SKM-1 treated with dmso at 0.1 percent for 144 hours (cell line): ENCODE data around the gene FOSL2.

Experiments used
- DNase-seq: peaks from one replicate; lab custom pipeline; 2025; ENCODE audit not compliant: unreplicated experiment; lab: John Stamatoyannopoulos, UW

The FOSL2 gene

GRCh38 chr2:28392297-28393113, at the start of gene FOSL2:
FOSL2 (plus strand) TSS chr2:28392858; CDS start chr2:28393721, 863 bp downstream.
- peak; percentile 95 for DNase-seq

- peak; percentile 89 for DNase-seq
These were observed 49.3 kb upstream of the FOSL2 start for GRCh38 chr2:28343184-28343942.

- no peak for DNase-seq
These were observed 48.5 kb upstream of the FOSL2 start for GRCh38 chr2:28343971-28344715.

- DNase-seq, result no peak
These were observed 47.8 kb upstream of the FOSL2 start for GRCh38 chr2:28344756-28345373.

GRCh38 chr2:28345619-28346018, 47.0 kb upstream of the FOSL2 start:
- no peak for DNase-seq

GRCh38 chr2:28346587-28346986, 46.1 kb upstream of the FOSL2 start:
- DNase-seq, result no peak

- DNase-seq, result no peak
These were observed 45.5 kb upstream of the FOSL2 start for GRCh38 chr2:28347193-28347592.

- DNase-seq, result no peak
These were observed 45.1 kb upstream of the FOSL2 start for GRCh38 chr2:28347596-28347995.

GRCh38 chr2:28348149-28348567, 44.5 kb upstream of the FOSL2 start:
- DNase-seq, result no peak

- DNase-seq, result no peak
These were observed 43.7 kb upstream of the FOSL2 start for GRCh38 chr2:28348921-28349320.

- no peak for DNase-seq
These were observed 43.0 kb upstream of the FOSL2 start for GRCh38 chr2:28349546-28350165.

GRCh38 chr2:28350196-28350595, 42.5 kb upstream of the FOSL2 start:
- no peak for DNase-seq

- no peak for DNase-seq
These were observed 41.8 kb upstream of the FOSL2 start for GRCh38 chr2:28350791-28351285.

- DNase-seq, result no peak
These were observed 41.0 kb upstream of the FOSL2 start for GRCh38 chr2:28351621-28352020.

GRCh38 chr2:28352104-28352503, 40.6 kb upstream of the FOSL2 start:
- DNase-seq, result no peak

GRCh38 chr2:28352610-28353195, 40.0 kb upstream of the FOSL2 start:
- no peak for DNase-seq

- DNase-seq, result no peak
These were observed 37.6 kb upstream of the FOSL2 start for GRCh38 chr2:28354920-28355520.

- no peak for DNase-seq
These were observed 37.0 kb upstream of the FOSL2 start for GRCh38 chr2:28355521-28356094.
